ENCODE results near the gene SLC9A8.

DNA sequence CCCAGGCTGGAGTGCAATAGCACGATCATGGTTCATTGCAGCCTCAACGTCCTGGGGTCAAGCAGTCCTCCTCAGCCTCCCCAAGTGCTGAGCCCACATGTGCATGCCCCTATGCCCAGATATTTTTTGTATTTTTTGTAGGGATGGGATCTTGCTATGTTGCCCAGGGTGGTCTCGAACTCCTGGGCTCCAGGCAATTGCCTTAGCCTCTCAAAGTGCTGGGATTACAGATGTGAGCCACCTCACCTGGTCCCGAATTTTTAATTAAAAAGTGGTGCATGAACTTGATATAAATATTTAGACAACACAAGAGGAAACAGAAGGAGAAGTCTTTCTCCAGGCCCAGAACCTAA lies 116.5 kb downstream of the SLC9A8 start:
- TF ChIP-seq, protein P1, sequence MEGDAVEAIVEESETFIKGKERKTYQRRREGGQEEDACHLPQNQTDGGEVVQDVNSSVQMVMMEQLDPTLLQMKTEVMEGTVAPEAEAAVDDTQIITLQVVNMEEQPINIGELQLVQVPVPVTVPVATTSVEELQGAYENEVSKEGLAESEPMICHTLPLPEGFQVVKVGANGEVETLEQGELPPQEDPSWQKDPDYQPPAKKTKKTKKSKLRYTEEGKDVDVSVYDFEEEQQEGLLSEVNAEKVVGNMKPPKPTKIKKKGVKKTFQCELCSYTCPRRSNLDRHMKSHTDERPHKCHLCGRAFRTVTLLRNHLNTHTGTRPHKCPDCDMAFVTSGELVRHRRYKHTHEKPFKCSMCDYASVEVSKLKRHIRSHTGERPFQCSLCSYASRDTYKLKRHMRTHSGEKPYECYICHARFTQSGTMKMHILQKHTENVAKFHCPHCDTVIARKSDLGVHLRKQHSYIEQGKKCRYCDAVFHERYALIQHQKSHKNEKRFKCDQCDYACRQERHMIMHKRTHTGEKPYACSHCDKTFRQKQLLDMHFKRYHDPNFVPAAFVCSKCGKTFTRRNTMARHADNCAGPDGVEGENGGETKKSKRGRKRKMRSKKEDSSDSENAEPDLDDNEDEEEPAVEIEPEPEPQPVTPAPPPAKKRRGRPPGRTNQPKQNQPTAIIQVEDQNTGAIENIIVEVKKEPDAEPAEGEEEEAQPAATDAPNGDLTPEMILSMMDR (conservative IDR thresholded peaks at IDR 0.05; ENCODE audit: low read length) = no peak
- no peak for TF ChIP-seq EZH2phosphoT487 (IDR thresholded peaks at IDR 0.05; ENCODE audit: borderline replicate concordance, low read depth, low read length)

All from OCI-LY7 (cell line).